HepG2 (cell line): ENCODE results near the gene CHST4. TPM values are rescaled to one million over a fixed set of nuclear protein-coding genes. Genes with fewer than 3 reads are reported as not detected.

ENCODE experiments used
- ATF7 ChIP-seq, 2 experiments: fragments of 450-650 bp in 1 of 2; sonication (generic) in 1 of 2; formaldehyde crosslinking in 1 of 2; IDR thresholded peaks; 2 replicates each; pipeline versions ENCODE4 v1.4.0 to v1.6.1; 2016 to 2020; ENCODE audit warnings: antibody characterized with exemption in 1 of 2, mild to moderate bottlenecking in 1 of 2, missing genetic modification reagents in 1 of 2
- CCAR2 ChIP-seq: fragments of 200-400 bp; formaldehyde crosslinking; optimal IDR thresholded peaks from 2 replicates; pipeline ENCODE3; 2018; ENCODE audit warnings: low read depth, mild to moderate bottlenecking, low read length, moderate library complexity
- ELF3 ChIP-seq: IDR thresholded peaks from 2 replicates; pipeline ENCODE4 v1.6.1; 2016; ENCODE audit warnings: missing genetic modification reagents, missing compliant biosample characterization
- ELF4 ChIP-seq: sonication (generic); formaldehyde crosslinking; IDR thresholded peaks from 2 replicates; pipeline ENCODE4 v1.5.0; 2020; ENCODE audit warnings: missing genetic modification reagents, mild to moderate bottlenecking, moderate library complexity, borderline replicate concordance
- HMGXB4 ChIP-seq, 2 experiments: sonication (generic) in 1 of 2; formaldehyde crosslinking in 1 of 2; IDR thresholded peaks; 2 replicates each; pipeline versions ENCODE4 v1.4.0 to v1.6.1; 2018 to 2020; ENCODE audit warnings: missing genetic modification reagents in 2 of 2, borderline replicate concordance in 1 of 2, low read depth in 1 of 2, mild to moderate bottlenecking in 1 of 2, missing biosample characterization in 1 of 2
- IRF9 ChIP-seq: sonication (generic); formaldehyde crosslinking; IDR thresholded peaks from 2 replicates; pipeline ENCODE4 v1.8.0; 2022; ENCODE audit warnings: missing genetic modification reagents, mild to moderate bottlenecking, borderline replicate concordance
- NAIF1 ChIP-seq: sonication (generic); formaldehyde crosslinking; IDR thresholded peaks from 2 replicates; pipeline ENCODE4 v1.5.0; 2020; ENCODE audit warnings: mild to moderate bottlenecking, missing genetic modification reagents, borderline replicate concordance
- NFATC3 ChIP-seq: sonication (generic); formaldehyde crosslinking; IDR thresholded peaks from 2 replicates; pipeline ENCODE4 v1.5.1; 2020; ENCODE audit warnings: mild to moderate bottlenecking, missing genetic modification reagents
- POLR2AphosphoS2 ChIP-seq: IDR thresholded peaks from 2 replicates; pipeline ENCODE4 v1.6.1; 2011; ENCODE audit warnings: low read depth, low read length, improper control_type of control experiment
- PRDM10 ChIP-seq: sonication (generic); formaldehyde crosslinking; IDR thresholded peaks from 2 replicates; pipeline ENCODE4 v1.4.0; 2020; ENCODE audit warnings: low read depth, missing genetic modification reagents
- RFX1 ChIP-seq: fragments of 450-650 bp; IDR thresholded peaks from 2 replicates; pipeline ENCODE4 v1.6.1; 2017
- RFX5 ChIP-seq: IDR thresholded peaks from 2 replicates; pipeline ENCODE4 v1.6.1; 2011; ENCODE audit warnings: low read depth, low read length, improper control_type of control experiment
- SAP130 ChIP-seq: IDR thresholded peaks from 2 replicates; pipeline ENCODE4 v1.6.1; 2016; ENCODE audit warnings: low read depth
- SMARCC2 ChIP-seq: fragments of 450-650 bp; IDR thresholded peaks from 2 replicates; pipeline ENCODE4 v1.6.1; 2017; ENCODE audit warnings: antibody characterized with exemption, mild to moderate bottlenecking
- TARDBP ChIP-seq: sonication (generic); formaldehyde crosslinking; IDR thresholded peaks from 2 replicates; pipeline ENCODE4 v1.8.0; 2022; ENCODE audit warnings: mild to moderate bottlenecking, missing genetic modification reagents
- ZFP82 ChIP-seq: sonication (generic); formaldehyde crosslinking; IDR thresholded peaks from 2 replicates; pipeline ENCODE4 v1.5.1; 2020; ENCODE audit warnings: mild to moderate bottlenecking, missing genetic modification reagents, borderline replicate concordance
- ZNF101 ChIP-seq: sonication (generic); formaldehyde crosslinking; IDR thresholded peaks from 2 replicates; pipeline ENCODE4 v1.4.0; 2020; ENCODE audit warnings: mild to moderate bottlenecking, low read depth, missing genetic modification reagents, borderline replicate concordance
- ZNF343 ChIP-seq: sonication (generic); formaldehyde crosslinking; IDR thresholded peaks from 2 replicates; pipeline ENCODE4 v1.4.0; 2020; ENCODE audit warnings: mild to moderate bottlenecking, missing genetic modification reagents
- ZNF615 ChIP-seq: sonication (generic); formaldehyde crosslinking; IDR thresholded peaks from 2 replicates; pipeline ENCODE4 v1.5.0; 2020; ENCODE audit warnings: mild to moderate bottlenecking, missing genetic modification reagents, borderline replicate concordance
- polyA plus RNA-seq, 8 experiments: library from polyadenylated mRNA; depleted of rRNA in 3 of 8; stranded (reverse) in 7 of 8; unstranded in 1 of 8; fragments of >200 nt; fragmentation: Illumina TruSeq in 4 of 8; extraction: Trizol in 4 of 8; gene quantifications; 2 replicates each; pipeline versions ENCODE4 v1.2.1 to v1.2.3, GENCODE V29; 2011 to 2016; ENCODE audit warnings: low read depth in 4 of 8, missing spikeins in 1 of 8, mixed read lengths in 1 of 8; ENCODE audit not compliant: insufficient read depth in 1 of 8
- total RNA-seq, 5 experiments: library from RNA; depleted of rRNA; stranded (reverse); fragments of >200 nt; fragmentation: Illumina TruSeq; extraction: Trizol; gene quantifications; 2 replicates each; pipeline ENCODE4 v1.2.3, GENCODE V29; 2016; ENCODE audit warnings: low read depth in 1 of 5

The CHST4 gene
- total and polyA plus RNA-seq, 2 of the 13 experiments (the other 11 are each of a cell fraction or from before 2014, with no cell fraction given): not detected

- TF ChIP-seq HMGXB4 (CRISPR knock-in tag; IDR thresholded peaks at IDR 0.05; ENCODE audit: borderline replicate concordance in 1 of 2, low read depth in 1 of 2): no peak
- no peak for TF ChIP-seq SMARCC2
- peak; percentile 99 for TF ChIP-seq RFX1
- TF ChIP-seq ATF7 (IDR thresholded peaks at IDR 0.05): no peak
- no peak for TF ChIP-seq ATF7 (CRISPR knock-in tag; IDR thresholded peaks at IDR 0.05)
- peak; percentile 82; the same call in 1 of the 2 replicates for TF ChIP-seq SAP130 (CRISPR knock-in tag)
- peak; percentile 4; the same call in 1 of the 2 replicates for TF ChIP-seq RFX5
- no peak for TF ChIP-seq NAIF1 (CRISPR knock-in tag)
- no peak for TF ChIP-seq POLR2AphosphoS2
- TF ChIP-seq TARDBP (CRISPR knock-in tag): no peak
- no peak for TF ChIP-seq ZNF343 (CRISPR knock-in tag)
- 0 out of 2 replicates have a peak, but pooled peaks have one; percentile 4 for TF ChIP-seq ELF3
- TF ChIP-seq ZNF615 (CRISPR knock-in tag): 0 out of 2 replicates have a peak, but pooled peaks have one; percentile 7
- 0 out of 2 replicates have a peak, but pooled peaks have one; percentile 69 for TF ChIP-seq IRF9 (CRISPR knock-in tag)
- no peak for TF ChIP-seq ZNF101 (CRISPR knock-in tag)
- no peak for TF ChIP-seq PRDM10 (CRISPR knock-in tag)
- TF ChIP-seq ELF4: no peak
- no peak for TF ChIP-seq NFATC3
- no peak for TF ChIP-seq CCAR2
- 0 out of 2 replicates have a peak, but pooled peaks have one; percentile 3 for TF ChIP-seq ZFP82 (CRISPR knock-in tag)
Observed at GRCh38 chr16:71564335-71564967, 38.2 kb downstream of the CHST4 start (continued).
